GM12892 (cell line): ENCODE data around the gene FAM186B.
A peak's percentile ranks its signal among the peaks of the same experiment; 100 is the strongest.
"Not testable (repeated sequence)": the region's sequence is repeated elsewhere in the genome, so short reads cannot be mapped to it uniquely, and the experiment has no call there.

ENCODE experiments used
- DNase-seq: peaks from one replicate; pipeline ENCODE4 v3.0.0; 2011; ENCODE audit not compliant: insufficient read length
- FAIRE-seq: peaks from 2 replicates; lab custom pipeline; 2011; peaks lifted over from hg19 to GRCh38; lab: Jason Lieb, UNC
- POLR2A ChIP-seq: IDR thresholded peaks from 2 replicates; pipeline ENCODE4 v1.6.1; 2011; ENCODE audit warnings: low read depth, low read length, control low read depth
- POLR2AphosphoS5 ChIP-seq: IDR thresholded peaks from 2 replicates; pipeline ENCODE4 v1.6.1; 2011; ENCODE audit warnings: low read depth, low read length, control low read depth
- TAF1 ChIP-seq: IDR thresholded peaks from 2 replicates; pipeline ENCODE4 v1.6.1; 2011; ENCODE audit warnings: low read depth, mild to moderate bottlenecking, control low read depth, low read length, borderline replicate concordance

FAM186B gene

GRCh38 chr12:49622501-49623141 lies 17.2 kb upstream of the FAM186B start:
- no peak for DNase-seq
- no peak for FAIRE-seq
- no peak for TF ChIP-seq POLR2A
- no peak; the same call in 1 of the 2 replicates for TF ChIP-seq POLR2AphosphoS5

DNA sequence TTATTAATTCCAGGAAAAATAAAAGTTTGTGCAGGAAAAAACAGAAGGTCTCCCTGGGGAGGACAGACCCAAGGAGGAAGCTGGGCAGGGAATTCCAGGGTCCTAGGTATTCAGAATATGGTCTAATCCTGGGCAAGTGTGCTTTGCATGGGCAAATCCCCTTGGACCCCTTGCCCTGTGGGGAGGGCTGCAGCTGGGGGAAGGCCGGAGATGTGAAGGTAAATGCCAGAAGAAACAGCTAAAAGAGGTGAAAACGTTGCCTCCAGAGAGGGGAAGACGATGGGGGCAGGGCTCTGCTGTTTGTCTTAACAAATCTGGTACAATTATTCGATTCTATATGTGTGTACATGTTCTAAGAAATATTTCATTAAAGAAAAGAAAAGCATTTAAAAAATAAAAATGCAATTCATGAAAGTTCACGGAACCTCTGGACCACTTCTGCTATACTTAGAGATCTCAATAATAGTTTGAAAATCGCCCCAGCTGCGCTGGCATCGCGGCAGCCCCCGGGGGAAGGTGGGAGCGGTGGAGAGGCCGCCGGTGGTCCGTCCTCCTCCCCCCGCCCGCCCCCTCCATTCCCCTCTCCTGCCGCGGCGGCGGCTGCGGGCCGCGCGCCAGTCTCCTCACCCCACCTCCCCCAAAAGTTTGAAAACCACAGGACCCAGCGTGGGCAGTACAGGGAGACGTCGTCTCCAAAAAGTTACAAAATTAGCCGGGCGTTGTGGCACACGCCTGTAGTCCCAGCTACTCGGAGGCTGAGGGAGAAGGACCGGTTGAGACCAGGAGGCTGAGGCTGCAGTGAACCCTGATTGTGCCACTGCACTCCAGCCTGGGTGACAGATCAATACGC lies 16.4 kb upstream of the FAM186B start:
- peak; percentile 68 for FAIRE-seq
- TF ChIP-seq POLR2AphosphoS5 (no peak; the same call in 1 of the 2 replicates), TAF1 (no peak), POLR2A (no peak)
- no peak for DNase-seq

DNA sequence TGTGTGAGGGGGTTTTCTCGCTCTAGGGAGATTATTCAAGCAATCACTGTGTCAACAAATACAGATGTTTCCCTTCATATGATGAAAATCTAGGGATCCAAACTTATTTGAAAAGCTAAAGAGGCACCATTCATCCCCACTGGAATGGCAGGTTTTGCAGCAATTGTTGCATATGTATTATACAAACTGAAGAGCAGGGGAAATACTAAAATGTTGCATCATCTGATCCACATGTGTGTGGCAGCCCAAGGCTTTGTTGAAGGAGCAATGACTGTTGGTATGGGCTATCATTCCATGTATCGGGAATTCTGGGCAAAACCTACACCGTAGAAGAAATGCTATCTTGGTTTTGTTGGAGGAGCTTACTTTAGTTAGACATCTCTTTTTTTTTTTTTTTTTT lies 13.8 kb upstream of the FAM186B start:
- FAIRE-seq (no peak), DNase-seq (no peak)
- TF ChIP-seq POLR2A (no peak), POLR2AphosphoS5 (no peak), TAF1 (no peak)

DNA sequence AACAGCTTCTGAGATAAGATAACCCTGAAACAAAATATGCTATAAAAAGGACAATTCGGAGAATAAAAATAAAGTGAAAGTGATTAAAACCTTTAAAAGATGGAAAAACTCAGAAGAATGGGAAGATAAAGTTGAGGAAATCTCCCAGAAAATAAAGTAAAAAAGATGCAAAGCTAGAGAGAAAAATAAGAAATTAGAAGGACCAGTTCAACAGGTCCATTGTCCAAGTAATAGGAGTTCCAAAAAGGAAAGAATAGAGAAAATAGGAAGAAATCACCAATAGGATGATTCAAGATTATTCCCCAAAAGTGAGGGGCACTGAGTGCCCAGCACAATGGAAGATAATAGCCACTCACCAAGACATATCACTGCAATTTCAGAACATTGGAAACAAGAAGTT lies 13.1 kb upstream of the FAM186B start:
- DNase-seq (no peak), FAIRE-seq (no peak)
- no peak for TF ChIP-seq POLR2AphosphoS5
- TF ChIP-seq TAF1, result no peak
- TF ChIP-seq POLR2A, result no peak

DNA sequence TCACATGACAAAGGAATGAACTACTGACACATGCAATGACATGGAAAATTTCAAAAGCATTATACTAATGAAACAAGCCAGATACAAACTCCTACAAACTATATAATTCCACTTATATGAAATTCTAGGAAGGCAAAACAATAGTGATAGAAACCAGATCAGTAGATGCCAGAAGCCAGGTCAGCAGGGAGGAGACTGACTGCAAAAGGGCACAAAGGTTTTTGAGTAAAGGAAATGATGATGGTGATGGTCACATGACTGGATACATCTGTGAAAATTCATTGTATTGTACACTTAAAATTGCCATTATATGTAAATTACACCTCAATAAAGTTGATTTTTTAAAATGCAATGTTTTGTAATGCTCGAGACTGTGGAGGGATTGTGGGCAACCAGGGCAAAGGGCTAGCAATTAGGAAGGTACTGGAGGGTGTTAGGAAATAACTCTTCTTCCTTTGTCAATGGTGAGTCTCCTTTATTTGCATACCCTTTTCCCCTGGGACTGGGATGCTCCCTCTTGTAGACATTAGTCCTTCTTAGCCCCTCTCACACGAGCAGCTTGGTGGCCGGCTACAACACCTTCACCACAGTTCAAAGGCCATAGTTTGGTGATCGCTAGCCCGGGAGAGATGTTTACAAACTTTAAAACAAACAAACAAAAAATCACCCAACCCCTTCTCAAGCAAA lies 11.2 kb upstream of the FAM186B start:
- DNase-seq (no peak), FAIRE-seq (no peak)
- TF ChIP-seq TAF1 (no peak), POLR2AphosphoS5 (no peak), POLR2A (no peak)

DNA sequence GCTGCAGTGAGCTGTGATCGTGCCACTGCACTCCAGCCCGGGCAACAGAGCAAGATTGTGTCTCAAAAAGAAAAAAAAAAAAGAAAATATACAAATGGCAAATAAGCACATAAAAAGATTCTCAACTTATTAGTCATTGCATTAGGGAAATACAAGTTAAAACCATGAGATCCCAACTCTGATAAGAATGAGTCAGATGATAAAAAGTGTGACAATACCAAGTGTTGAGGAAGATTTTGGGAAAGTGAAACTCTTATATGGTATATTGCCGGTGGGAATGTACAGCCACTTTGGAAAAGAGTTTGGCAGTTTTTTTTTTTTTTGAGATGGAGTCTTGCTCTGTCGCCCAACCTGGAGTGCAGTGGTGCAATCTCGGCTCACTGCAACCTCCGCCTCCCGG lies 10.3 kb upstream of the FAM186B start:
- TF ChIP-seq POLR2AphosphoS5 (no peak), TAF1 (no peak), POLR2A (no peak)
- FAIRE-seq (no peak), DNase-seq (no peak)

GRCh38 chr12:49612210-49612609 lies 6.8 kb upstream of the FAM186B start:
- TF ChIP-seq TAF1, result no peak
- no peak for TF ChIP-seq POLR2A
- no peak for TF ChIP-seq POLR2AphosphoS5
- no peak for DNase-seq
- FAIRE-seq, result no peak

DNA sequence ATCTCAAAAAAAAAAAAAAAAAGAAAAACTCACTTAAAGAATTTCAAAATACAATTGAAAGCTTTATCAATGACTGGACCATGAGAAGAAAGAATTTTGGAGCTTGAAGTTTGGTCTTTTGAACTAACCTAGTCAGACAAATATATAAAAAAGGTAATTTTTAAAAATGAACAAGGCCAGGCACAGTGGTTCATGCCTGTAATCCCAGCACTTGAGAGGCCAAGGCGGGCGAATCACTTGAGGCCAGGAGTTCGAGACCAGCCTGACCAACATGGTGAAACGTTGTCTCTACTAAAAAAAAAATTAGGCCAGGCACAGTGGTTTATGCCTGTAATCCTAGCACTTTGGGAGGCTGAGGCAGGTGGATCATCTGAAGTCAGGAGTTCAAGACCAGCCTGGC lies 5.3 kb upstream of the FAM186B start:
- FAIRE-seq, DNase-seq: not testable (repeated sequence)

GRCh38 chr12:49609875-49610154 lies 4.4 kb upstream of the FAM186B start:
- no peak for FAIRE-seq
- DNase-seq, result no peak

DNA sequence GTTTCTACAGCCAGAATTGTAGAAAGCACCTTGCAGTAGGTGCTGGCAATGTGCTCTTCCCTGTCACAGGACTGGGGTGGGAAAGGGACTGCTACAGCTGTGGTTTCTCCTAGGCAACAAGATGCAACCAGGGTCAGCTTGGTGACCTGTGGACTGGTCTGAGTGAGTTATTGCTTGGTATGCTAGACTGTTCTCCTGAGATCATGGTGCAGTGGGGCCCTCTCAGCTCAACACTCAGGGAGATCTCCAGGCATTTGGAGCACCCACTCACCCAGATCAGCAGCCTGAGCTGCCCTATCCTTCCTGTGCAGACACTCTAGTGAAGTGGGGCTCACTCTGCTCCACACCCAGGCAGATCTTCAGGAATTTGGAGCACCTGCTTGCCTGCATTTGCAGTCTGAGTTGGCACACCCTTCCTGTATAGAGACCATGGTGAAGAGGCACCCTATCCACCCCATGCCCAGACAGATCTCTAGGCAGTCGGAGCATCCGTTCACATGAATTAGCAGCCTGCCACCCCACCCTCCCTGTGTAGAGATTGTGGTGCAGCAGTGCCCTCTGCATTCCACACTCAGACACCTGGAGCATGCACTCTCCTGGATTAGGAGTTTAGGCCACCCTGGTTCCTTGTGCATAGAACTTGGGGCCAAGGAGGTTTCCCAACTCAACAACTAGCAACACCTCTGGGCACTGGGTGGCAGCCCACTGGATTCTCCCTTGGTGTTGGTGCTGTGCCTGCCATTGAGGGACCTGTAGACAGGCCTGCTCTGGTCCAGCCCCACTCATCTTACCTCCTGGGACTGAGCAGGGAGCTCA lies 3.8 kb upstream of the FAM186B start:
- FAIRE-seq (no peak), DNase-seq (no peak)
- TF ChIP-seq POLR2A (no peak), TAF1 (no peak), POLR2AphosphoS5 (no peak)

More at GRCh38 chr12:49609875-49610154, 4.4 kb upstream of the FAM186B start:
- TF ChIP-seq TAF1 (no peak), POLR2A (no peak), POLR2AphosphoS5 (no peak)

- TF ChIP-seq TAF1, result no peak
- no peak for TF ChIP-seq POLR2A
- no peak for TF ChIP-seq POLR2AphosphoS5
- FAIRE-seq (no peak), DNase-seq (no peak)
Measured at GRCh38 chr12:49604856-49605255, 583 bp downstream of the FAM186B start.
